Mesenchymal stem cell (in vitro differentiated cells and primary cell): Measurements from ENCODE around the gene ARMC8.

Source experiments
- DNase-seq: peaks from one replicate; pipeline ENCODE4 v3.0.0-alpha.2; 2013
- H2AFZ ChIP-seq: one replicate; pipeline ENCODE4 v1.6.1; 2013; ENCODE audit warnings: low read depth, mild to moderate bottlenecking, control low read depth, inconsistent platforms, low read length, moderate library complexity
- H2AK5ac ChIP-seq: 2 replicates; pipeline ENCODE4 v1.6.1; 2013; ENCODE audit warnings: low read length, moderate library complexity, mild to moderate bottlenecking, inconsistent platforms; ENCODE audit not compliant: severe bottlenecking
- H2BK120ac ChIP-seq: one replicate; pipeline ENCODE4 v1.6.1; 2013; ENCODE audit warnings: low read depth, mild to moderate bottlenecking, inconsistent platforms, low read length, moderate library complexity
- H2BK12ac ChIP-seq, 2 experiments: one replicate each; pipeline ENCODE4 v1.6.1; 2013; ENCODE audit warnings: inconsistent platforms in 2 of 2, low read length in 2 of 2, mild to moderate bottlenecking in 2 of 2, moderate library complexity in 2 of 2, control low read depth in 1 of 2
- H2BK15ac ChIP-seq: one replicate; pipeline ENCODE4 v1.6.1; 2013; ENCODE audit warnings: mild to moderate bottlenecking, low read depth, inconsistent platforms; ENCODE audit not compliant: poor library complexity, severe bottlenecking
- H2BK5ac ChIP-seq: 2 replicates; pipeline ENCODE4 v1.6.1; 2013; ENCODE audit warnings: low read depth, mild to moderate bottlenecking, low read length, control low read depth, inconsistent platforms; ENCODE audit not compliant: poor library complexity, severe bottlenecking
- H3K14ac ChIP-seq, 2 experiments: one replicate each; pipeline ENCODE4 v1.6.1; 2013; ENCODE audit warnings: inconsistent platforms in 2 of 2, low read length in 2 of 2, control low read depth in 1 of 2, mild to moderate bottlenecking in 1 of 2, moderate library complexity in 1 of 2
- H3K18ac ChIP-seq, 2 experiments: one replicate each; pipeline ENCODE4 v1.6.1; 2013; ENCODE audit warnings: inconsistent platforms in 2 of 2, low read length in 2 of 2, control low read depth in 1 of 2, low read depth in 1 of 2, mild to moderate bottlenecking in 1 of 2
- H3K23ac ChIP-seq, 2 experiments: one replicate each; pipeline ENCODE4 v1.6.1; 2013; ENCODE audit warnings: inconsistent platforms in 2 of 2, low read length in 2 of 2, mild to moderate bottlenecking in 2 of 2, moderate library complexity in 2 of 2, control low read depth in 1 of 2
- H3K27ac ChIP-seq: 2 replicates; pipeline ENCODE4 v1.5.1; 2013; ENCODE audit warnings: mild to moderate bottlenecking, moderate library complexity, low read length, control low read depth, inconsistent platforms; ENCODE audit not compliant: poor library complexity, severe bottlenecking
- H3K27me3 ChIP-seq, 2 experiments: 2 replicates each; pipeline versions ENCODE4 v1.6.1 to v1.7.0; 2013; ENCODE audit warnings: low read length in 2 of 2, mild to moderate bottlenecking in 2 of 2, moderate library complexity in 2 of 2, control low read depth in 1 of 2, inconsistent platforms in 1 of 2; ENCODE audit not compliant: control insufficient read depth in 1 of 2, insufficient read depth in 1 of 2
- H3K36me3 ChIP-seq, 2 experiments: 2 replicates each; pipeline versions ENCODE4 v1.6.1 to v1.7.0; 2013; ENCODE audit warnings: low read length in 2 of 2, control low read depth in 1 of 2, inconsistent platforms in 1 of 2, low read depth in 1 of 2, mild to moderate bottlenecking in 1 of 2; ENCODE audit not compliant: insufficient read depth in 2 of 2, control insufficient read depth in 1 of 2
- H3K4ac ChIP-seq, 2 experiments: one replicate each; pipeline ENCODE4 v1.6.1; 2013; ENCODE audit warnings: inconsistent platforms in 2 of 2, low read length in 2 of 2, mild to moderate bottlenecking in 2 of 2, moderate library complexity in 2 of 2, control low read depth in 1 of 2, low read depth in 1 of 2
- H3K4me1 ChIP-seq: 2 replicates; pipeline ENCODE4 v1.6.1; 2013; ENCODE audit warnings: low read depth, low read length, control low read depth; ENCODE audit not compliant: control insufficient read depth, insufficient read depth
- H3K4me2 ChIP-seq: 2 replicates; pipeline ENCODE4 v1.6.1; 2013; ENCODE audit warnings: low read length, mild to moderate bottlenecking, inconsistent platforms; ENCODE audit not compliant: poor library complexity, severe bottlenecking
- H3K4me3 ChIP-seq, 2 experiments: 2 replicates each; pipeline versions ENCODE4 v1.5.1 to v1.7.0; 2013; ENCODE audit warnings: low read length in 2 of 2, mild to moderate bottlenecking in 2 of 2, control low read depth in 1 of 2, low read depth in 1 of 2; ENCODE audit not compliant: insufficient read depth in 1 of 2
- H3K79me1 ChIP-seq: replicated peaks from 2 replicates; pipeline ENCODE4 v1.6.1; 2013; ENCODE audit warnings: mild to moderate bottlenecking, control low read depth, low read length, inconsistent platforms; ENCODE audit not compliant: poor library complexity, severe bottlenecking
- H3K9ac ChIP-seq: 2 replicates; pipeline ENCODE4 v1.7.0; 2013; ENCODE audit warnings: mild to moderate bottlenecking, low read length, moderate library complexity
- H3K9me3 ChIP-seq: 2 replicates; pipeline ENCODE4 v1.7.0; 2013; ENCODE audit warnings: mild to moderate bottlenecking, low read length; ENCODE audit not compliant: control insufficient read depth
- H4K8ac ChIP-seq: one replicate; pipeline ENCODE4 v1.6.1; 2013; ENCODE audit warnings: inconsistent platforms, mild to moderate bottlenecking, low read length, moderate library complexity
- H4K91ac ChIP-seq: one replicate; pipeline ENCODE4 v1.6.1; 2013; ENCODE audit warnings: mild to moderate bottlenecking, low read length, inconsistent platforms
- WGBS: methylation state at CpG from one replicate; pipeline ENCODE4 v1.1.7; 2013; ENCODE audit warnings: mixed read lengths; 5-methylcytosine and 5-hydroxymethylcytosine counted together

The ARMC8 gene

DNA sequence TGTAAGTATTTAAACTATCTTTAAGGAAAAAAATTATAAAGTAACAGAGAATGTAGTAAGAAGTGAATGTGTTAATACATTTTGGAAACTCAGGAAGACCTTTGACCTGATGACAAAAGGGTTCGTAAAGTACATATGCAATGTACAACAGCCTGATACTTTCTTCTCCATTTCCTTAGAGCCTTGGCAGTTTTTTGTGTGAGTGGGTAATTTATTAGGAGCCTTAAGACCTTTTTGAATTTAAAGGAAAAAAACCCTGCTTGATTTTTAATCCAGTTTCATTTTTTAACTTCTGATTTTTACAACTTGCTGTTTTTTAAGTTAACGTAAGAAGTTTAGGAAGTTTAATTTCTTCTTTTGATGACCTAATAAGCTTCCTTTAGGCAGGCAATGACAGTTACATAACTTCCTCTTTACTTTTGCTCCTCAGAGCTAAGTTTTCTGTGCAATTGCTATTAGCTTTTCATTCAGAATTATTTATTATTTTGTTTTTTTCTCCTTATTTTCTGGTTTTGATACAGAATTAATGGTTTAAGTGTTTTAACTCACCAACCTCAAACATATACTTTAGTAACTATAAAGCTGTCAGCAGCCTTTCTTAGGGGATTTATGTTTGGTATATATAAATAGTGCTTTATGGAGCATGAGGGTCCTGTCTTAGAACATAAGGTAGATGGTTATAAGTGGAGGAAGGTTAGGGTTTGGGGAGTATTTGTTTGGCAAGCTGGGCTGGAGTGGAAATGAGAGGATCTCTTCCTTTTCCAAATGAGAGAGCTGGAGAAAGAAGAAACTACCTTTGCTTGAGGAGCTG is 35.2 kb downstream of the ARMC8 start:
- Histone ChIP-seq H2AFZ (no peak overlapping the region), H3K9me3 (no peaks in the 10 kb centered on the region), H3K18ac (no peak overlapping the region), H2BK12ac (no peak overlapping the region), H3K4me3 (no peak overlapping the region), H3K4me2 (no peak overlapping the region), H3K27me3 (no peaks in the 10 kb centered on the region), H2AK5ac (no peak overlapping the region), H3K14ac (no peak overlapping the region), H3K79me1 (peaks cover 28% of the 10 kb centered on the region), H3K4ac (no peak overlapping the region), H2BK120ac (no peak overlapping the region), H4K91ac (no peak overlapping the region), H4K8ac (no peak overlapping the region), H3K4me1 (no peaks in the 10 kb centered on the region), H3K9ac (no peak overlapping the region), H3K23ac (no peak overlapping the region), H2BK15ac (no peak overlapping the region), H3K36me3 (peaks cover 16 to 46% of the 10 kb centered on the region in 2 experiments), H3K27ac (no peak overlapping the region), H2BK5ac (no peak overlapping the region)
- no peak for DNase-seq
- no CpG with 5 or more reads among the region's 2 CpGs for WGBS

DNA sequence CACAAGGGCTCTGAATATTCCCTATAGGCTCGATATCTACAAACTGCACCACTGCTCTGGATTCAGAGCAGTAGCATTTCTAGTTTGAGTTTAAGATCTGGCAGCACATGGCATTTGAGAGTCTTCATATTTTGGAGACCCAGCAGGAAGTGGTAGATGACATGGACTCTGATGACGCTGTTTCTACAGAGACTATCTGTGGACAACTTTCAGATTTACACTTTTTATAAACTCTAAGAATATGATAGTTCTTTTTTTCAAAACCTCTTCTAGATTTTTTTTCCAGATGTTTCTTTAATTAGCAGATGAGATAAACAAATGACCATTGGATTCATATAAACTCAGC is 35.8 kb downstream of the ARMC8 start:
- Histone ChIP-seq H2BK5ac (no peak overlapping the region), H3K27ac (no peak overlapping the region), H3K9ac (no peak overlapping the region), H3K4me3 (no peak overlapping the region), H2AFZ (no peak overlapping the region), H3K36me3 (peaks cover 16 to 52% of the 10 kb centered on the region in 2 experiments), H3K18ac (no peak overlapping the region), H4K91ac (no peak overlapping the region), H3K23ac (no peak overlapping the region), H3K4me1 (peaks cover 1% of the 10 kb centered on the region), H3K14ac (no peak overlapping the region), H3K9me3 (no peaks in the 10 kb centered on the region), H3K27me3 (no peaks in the 10 kb centered on the region), H2BK120ac (no peak overlapping the region), H2BK15ac (no peak overlapping the region), H4K8ac (no peak overlapping the region), H2AK5ac (no peak overlapping the region), H2BK12ac (no peak overlapping the region), H3K79me1 (peaks cover 25% of the 10 kb centered on the region), H3K4ac (no peak overlapping the region), H3K4me2 (no peak overlapping the region)
- no peak for DNase-seq
- 100% methylated on average over 1 of the region's 2 CpGs for WGBS

DNA sequence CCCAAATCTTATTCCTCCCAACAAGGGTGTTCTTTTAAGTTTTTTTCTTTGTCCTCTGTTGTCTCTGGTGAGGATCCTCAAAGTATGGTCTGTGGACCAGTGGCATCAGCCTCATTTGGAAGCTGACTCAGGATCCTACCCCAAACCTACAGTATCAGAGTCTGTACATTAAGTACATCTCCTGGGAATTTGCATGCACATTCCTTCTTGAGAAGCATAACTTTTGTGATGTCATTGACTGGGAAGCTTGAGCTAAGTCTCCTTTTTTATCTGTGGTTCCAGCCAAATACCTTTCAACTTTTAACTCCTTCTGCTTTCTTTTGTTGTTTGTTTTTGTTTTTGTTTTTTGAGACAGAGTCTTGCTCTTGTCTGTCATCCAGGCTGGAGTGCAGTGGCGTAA is 40.5 kb downstream of the ARMC8 start:
- Histone ChIP-seq H2BK120ac (no peak overlapping the region), H3K18ac (no peak overlapping the region), H3K23ac (no peak overlapping the region), H3K79me1 (peaks cover 16% of the 10 kb centered on the region), H2AK5ac (no peak overlapping the region), H3K27me3 (no peaks in the 10 kb centered on the region), H3K4me3 (no peak overlapping the region), H3K9me3 (no peaks in the 10 kb centered on the region), H3K14ac (no peak overlapping the region), H3K4me1 (peaks cover 3% of the 10 kb centered on the region), H2AFZ (no peak overlapping the region), H4K91ac (no peak overlapping the region), H3K9ac (no peak overlapping the region), H3K4me2 (no peak overlapping the region), H3K4ac (no peak overlapping the region), H2BK5ac (no peak overlapping the region), H3K27ac (no peak overlapping the region), H3K36me3 (peaks cover 19 to 77% of the 10 kb centered on the region in 2 experiments), H4K8ac (no peak overlapping the region), H2BK15ac (no peak overlapping the region), H2BK12ac (no peak overlapping the region)
- 91% methylated on average over 1 of the region's 1 CpG for WGBS
- peak; percentile 71 for DNase-seq

DNA sequence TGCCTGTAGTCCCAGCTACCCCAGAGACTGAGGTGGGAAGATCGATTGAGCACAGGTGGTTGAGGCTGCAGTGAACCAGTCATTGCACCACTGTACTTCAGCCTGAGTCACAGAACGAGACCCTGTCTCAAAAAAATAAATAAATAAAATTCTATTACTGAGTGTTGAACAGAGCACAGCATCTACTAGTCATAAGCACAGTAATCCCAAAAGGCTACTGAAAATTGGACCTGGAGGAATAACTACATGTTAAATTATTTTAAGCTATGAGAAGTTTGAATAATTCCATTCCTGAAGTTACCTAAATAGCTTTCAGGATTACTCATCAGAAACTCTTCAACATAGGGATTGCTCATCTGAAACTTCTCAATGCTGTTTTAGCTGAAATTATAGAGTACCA is 43.4 kb downstream of the ARMC8 start:
- no peak overlapping the region for H3K4me2 ChIP-seq
- H4K8ac ChIP-seq, result no peak overlapping the region
- no peak overlapping the region for H3K18ac ChIP-seq
- H2BK12ac ChIP-seq, result no peak overlapping the region
- H2BK5ac ChIP-seq, result no peak overlapping the region
- no peak overlapping the region for H2AK5ac ChIP-seq
- H3K27ac ChIP-seq, result no peak overlapping the region
- H2BK15ac ChIP-seq, result no peak overlapping the region
- H3K23ac ChIP-seq, result no peak overlapping the region
- H3K9me3 ChIP-seq, result no peaks in the 10 kb centered on the region
- no peak overlapping the region for H3K14ac ChIP-seq
- H2BK120ac ChIP-seq, result no peak overlapping the region
- H3K4me1 ChIP-seq, result peaks cover 3% of the 10 kb centered on the region
- DNase-seq, result no peak
- peaks cover 2 to 71% of the 10 kb centered on the region in 2 experiments for H3K36me3 ChIP-seq
- no peak overlapping the region for H4K91ac ChIP-seq
- H3K4me3 ChIP-seq, result no peak overlapping the region
- H2AFZ ChIP-seq, result no peak overlapping the region
- no peak overlapping the region for H3K9ac ChIP-seq
- no peaks in the 10 kb centered on the region for H3K27me3 ChIP-seq
- no peak overlapping the region for H3K4ac ChIP-seq
- 86% methylated on average over 1 of the region's 2 CpGs for WGBS
- H3K79me1 ChIP-seq, result peaks cover 10% of the 10 kb centered on the region
